ENCODE measurements around the gene AGO3. TPM values are rescaled to one million over a fixed set of nuclear protein-coding genes. Genes with fewer than 3 reads are reported as not detected.

Gene AGO3
- total and polyA plus RNA-seq, 2 of the 13 experiments (the other 11 are each of a cell fraction or from before 2014, with no cell fraction given), result 21.2 to 27.1 TPM

DNA sequence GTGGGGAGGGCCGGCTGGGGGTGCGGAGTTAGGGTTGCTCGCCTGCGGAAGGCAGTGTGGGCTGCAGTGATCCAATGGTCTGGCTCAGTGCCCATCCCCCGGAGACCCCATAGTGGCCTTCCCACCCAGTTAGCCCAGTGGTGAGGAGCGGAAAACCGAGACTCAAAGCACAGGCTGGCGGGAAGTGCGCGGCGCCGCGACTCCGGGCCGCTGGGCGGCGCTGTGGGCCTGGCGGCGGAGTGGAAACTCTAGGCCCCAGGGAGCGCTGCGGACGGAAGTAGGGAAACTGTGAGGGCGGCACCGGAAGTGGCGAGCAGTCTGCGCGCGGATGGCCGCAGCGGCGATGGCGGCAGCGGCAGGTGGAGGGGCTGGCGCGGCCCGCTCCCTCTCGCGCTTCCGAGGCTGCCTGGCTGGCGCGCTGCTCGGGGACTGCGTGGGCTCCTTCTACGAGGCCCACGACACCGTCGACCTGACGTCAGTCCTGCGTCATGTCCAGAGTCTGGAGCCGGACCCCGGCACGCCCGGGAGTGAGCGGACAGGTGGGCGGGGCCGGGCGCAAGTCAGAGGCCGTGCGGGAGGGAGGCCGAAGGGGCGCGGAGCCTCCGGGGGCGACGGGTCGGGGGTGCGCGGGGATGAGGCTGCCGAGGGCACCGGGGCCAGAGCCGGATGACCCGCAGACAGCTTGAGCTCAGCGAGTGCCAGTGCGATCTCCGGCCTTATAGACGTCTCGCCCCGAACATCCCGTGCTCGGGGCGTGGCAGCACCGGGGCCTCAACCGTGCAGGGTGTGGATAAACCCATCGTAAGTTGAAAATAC is 157.9 kb downstream of the AGO3 start, which contains the start of gene ADPRS (continued):
- TF ChIP-seq, protein P1, sequence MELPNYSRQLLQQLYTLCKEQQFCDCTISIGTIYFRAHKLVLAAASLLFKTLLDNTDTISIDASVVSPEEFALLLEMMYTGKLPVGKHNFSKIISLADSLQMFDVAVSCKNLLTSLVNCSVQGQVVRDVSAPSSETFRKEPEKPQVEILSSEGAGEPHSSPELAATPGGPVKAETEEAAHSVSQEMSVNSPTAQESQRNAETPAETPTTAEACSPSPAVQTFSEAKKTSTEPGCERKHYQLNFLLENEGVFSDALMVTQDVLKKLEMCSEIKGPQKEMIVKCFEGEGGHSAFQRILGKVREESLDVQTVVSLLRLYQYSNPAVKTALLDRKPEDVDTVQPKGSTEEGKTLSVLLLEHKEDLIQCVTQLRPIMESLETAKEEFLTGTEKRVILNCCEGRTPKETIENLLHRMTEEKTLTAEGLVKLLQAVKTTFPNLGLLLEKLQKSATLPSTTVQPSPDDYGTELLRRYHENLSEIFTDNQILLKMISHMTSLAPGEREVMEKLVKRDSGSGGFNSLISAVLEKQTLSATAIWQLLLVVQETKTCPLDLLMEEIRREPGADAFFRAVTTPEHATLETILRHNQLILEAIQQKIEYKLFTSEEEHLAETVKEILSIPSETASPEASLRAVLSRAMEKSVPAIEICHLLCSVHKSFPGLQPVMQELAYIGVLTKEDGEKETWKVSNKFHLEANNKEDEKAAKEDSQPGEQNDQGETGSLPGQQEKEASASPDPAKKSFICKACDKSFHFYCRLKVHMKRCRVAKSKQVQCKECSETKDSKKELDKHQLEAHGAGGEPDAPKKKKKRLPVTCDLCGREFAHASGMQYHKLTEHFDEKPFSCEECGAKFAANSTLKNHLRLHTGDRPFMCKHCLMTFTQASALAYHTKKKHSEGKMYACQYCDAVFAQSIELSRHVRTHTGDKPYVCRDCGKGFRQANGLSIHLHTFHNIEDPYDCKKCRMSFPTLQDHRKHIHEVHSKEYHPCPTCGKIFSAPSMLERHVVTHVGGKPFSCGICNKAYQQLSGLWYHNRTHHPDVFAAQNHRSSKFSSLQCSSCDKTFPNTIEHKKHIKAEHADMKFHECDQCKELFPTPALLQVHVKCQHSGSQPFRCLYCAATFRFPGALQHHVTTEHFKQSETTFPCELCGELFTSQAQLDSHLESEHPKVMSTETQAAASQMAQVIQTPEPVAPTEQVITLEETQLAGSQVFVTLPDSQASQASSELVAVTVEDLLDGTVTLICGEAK (IDR thresholded peaks at IDR 0.05), result peak; percentile 61; the same call in 1 of the 2 replicates
- TF ChIP-seq, protein P1 (CRISPR knock-in tag; IDR thresholded peaks at IDR 0.05), result peak; percentile 70; the same call in 1 of the 2 replicates
- TF ChIP-seq THAP11 (CRISPR knock-in tag; IDR thresholded peaks at IDR 0.05) (peak; percentile 97), TCF7 (IDR thresholded peaks at IDR 0.05; ENCODE audit: low read depth) (no peak), NRL (CRISPR knock-in tag; IDR thresholded peaks at IDR 0.05; ENCODE audit: borderline replicate concordance) (no peak; the same call in 1 of the 2 replicates), RCOR2 (CRISPR knock-in tag; IDR thresholded peaks at IDR 0.05) (peak; percentile 35; the same call in 1 of the 2 replicates), AFF4 (CRISPR knock-in tag; IDR thresholded peaks at IDR 0.05) (no peak), RERE (CRISPR knock-in tag; IDR thresholded peaks at IDR 0.05; ENCODE audit: low read depth) (peak; percentile 74; the same call in 1 of the 2 replicates)
